ENCODE measurements around the gene SCNN1A. TPM values are rescaled to one million over a fixed set of nuclear protein-coding genes. Genes with fewer than 3 reads are reported as not detected.

Gene SCNN1A
- total RNA-seq = 0.81 TPM

GRCh38 chr12:6375269-6376078 lies at the start of gene SCNN1A:
Gene SCNN1A, minus strand, starts transcription at chr12:6375563. Its CDS starts 780 bp downstream, at chr12:6374783.
- DNase-seq (ENCODE audit: low read depth in 2 of 3, low spot score in 2 of 3) = no peak

- peak in 1 of 3 donors; percentile 27 for DNase-seq (ENCODE audit: low read depth in 2 of 3, low spot score in 2 of 3)
Observed at GRCh38 chr12:6424866-6425265, 49.5 kb upstream of the SCNN1A start.

- no peak for DNase-seq (ENCODE audit: low read depth in 2 of 3, low spot score in 2 of 3)
Observed at GRCh38 chr12:6424008-6424347, 48.6 kb upstream of the SCNN1A start.

- DNase-seq (ENCODE audit: low read depth in 2 of 3, low spot score in 2 of 3) = peak; percentile 73 to 96 (median 89)
Observed at GRCh38 chr12:6423267-6424007, 48.1 kb upstream of the SCNN1A start.

- no peak for DNase-seq (ENCODE audit: low read depth in 2 of 3, low spot score in 2 of 3)
Observed at GRCh38 chr12:6420364-6420763, 45.0 kb upstream of the SCNN1A start.

- no peak for DNase-seq (ENCODE audit: low read depth in 2 of 3, low spot score in 2 of 3)
Observed at GRCh38 chr12:6418796-6419195, 43.4 kb upstream of the SCNN1A start.

GRCh38 chr12:6416596-6416995 lies 41.2 kb upstream of the SCNN1A start:
- no peak for DNase-seq (ENCODE audit: low read depth in 2 of 3, low spot score in 2 of 3)

GRCh38 chr12:6407236-6407954 lies 32.0 kb upstream of the SCNN1A start:
- DNase-seq (ENCODE audit: low read depth in 2 of 3, low spot score in 2 of 3) = no peak

- DNase-seq (ENCODE audit: low read depth in 2 of 3, low spot score in 2 of 3) = no peak
Observed at GRCh38 chr12:6405963-6406362, 30.6 kb upstream of the SCNN1A start.

GRCh38 chr12:6404390-6404789 lies 29.0 kb upstream of the SCNN1A start:
- no peak for DNase-seq (ENCODE audit: low read depth in 2 of 3, low spot score in 2 of 3)

GRCh38 chr12:6399884-6400644 lies 24.7 kb upstream of the SCNN1A start:
- no peak for DNase-seq (ENCODE audit: low read depth in 2 of 3, low spot score in 2 of 3)

- DNase-seq (ENCODE audit: low read depth in 2 of 3, low spot score in 2 of 3) = no peak
Observed at GRCh38 chr12:6396031-6396430, 20.7 kb upstream of the SCNN1A start.

GRCh38 chr12:6394398-6394797 lies 19.0 kb upstream of the SCNN1A start:
- no peak for DNase-seq (ENCODE audit: low read depth in 2 of 3, low spot score in 2 of 3)

- DNase-seq (ENCODE audit: low read depth in 2 of 3, low spot score in 2 of 3) = no peak
Observed at GRCh38 chr12:6393109-6393508, 17.7 kb upstream of the SCNN1A start.

GRCh38 chr12:6392504-6392903 lies 17.1 kb upstream of the SCNN1A start:
- DNase-seq (ENCODE audit: low read depth in 2 of 3, low spot score in 2 of 3) = no peak

GRCh38 chr12:6391013-6391412 lies 15.7 kb upstream of the SCNN1A start:
- no peak for DNase-seq (ENCODE audit: low read depth in 2 of 3, low spot score in 2 of 3)

GRCh38 chr12:6390084-6390799 lies 14.9 kb upstream of the SCNN1A start:
- no peak for DNase-seq (ENCODE audit: low read depth in 2 of 3, low spot score in 2 of 3)

- DNase-seq (ENCODE audit: low read depth in 2 of 3, low spot score in 2 of 3) = no peak
Observed at GRCh38 chr12:6387541-6387940, 12.2 kb upstream of the SCNN1A start.

GRCh38 chr12:6386491-6386890 lies 11.1 kb upstream of the SCNN1A start:
- no peak for DNase-seq (ENCODE audit: low read depth in 2 of 3, low spot score in 2 of 3)

- no peak for DNase-seq (ENCODE audit: low read depth in 2 of 3, low spot score in 2 of 3)
Observed at GRCh38 chr12:6386038-6386437, 10.7 kb upstream of the SCNN1A start.
